Measurements from ENCODE around the gene VAV2.

GRCh38 chr9:133844881-133845410 lies 147.2 kb downstream of the VAV2 start:
- no peak for TF ChIP-seq CTCF (IDR thresholded peaks at IDR 0.05)
- peak in 1 of 2 donors; percentile 9 for TF ChIP-seq POLR2AphosphoS5 (IDR thresholded peaks at IDR 0.05; ENCODE audit: insufficient read depth in 1 of 2, low read depth in 1 of 2)
